Osteocyte (in vitro differentiated cells): ENCODE results near the gene FAIM2. TPM values are rescaled to one million over a fixed set of nuclear protein-coding genes. Genes with fewer than 3 reads are reported as not detected.

Source experiments
- DNase-seq: peaks from one replicate; pipeline ENCODE4 v3.0.0; 2021; ENCODE audit warnings: mixed read lengths; ENCODE audit not compliant: unreplicated experiment; ENCODE audit errors: extremely low spot score
- H3K27ac Mint-ChIP-seq: one replicate; pipeline ENCODE4 v1.8.0; 2021; ENCODE audit warnings: mild to moderate bottlenecking, mixed read lengths; ENCODE audit not compliant: unreplicated experiment
- H3K27me3 Mint-ChIP-seq: one replicate; pipeline ENCODE4 v1.8.0; 2021; ENCODE audit warnings: mixed read lengths; ENCODE audit not compliant: unreplicated experiment
- H3K36me3 Mint-ChIP-seq: one replicate; pipeline ENCODE4 v1.8.0; 2021; ENCODE audit warnings: mixed read lengths; ENCODE audit not compliant: unreplicated experiment
- H3K4me1 Mint-ChIP-seq: one replicate; pipeline ENCODE4 v1.8.0; 2021; ENCODE audit warnings: mixed read lengths; ENCODE audit not compliant: unreplicated experiment
- H3K4me3 Mint-ChIP-seq: one replicate; pipeline ENCODE4 v1.8.0; 2021; ENCODE audit warnings: mild to moderate bottlenecking, moderate library complexity, mixed read lengths; ENCODE audit not compliant: unreplicated experiment
- H3K9me3 Mint-ChIP-seq: one replicate; pipeline ENCODE4 v1.8.0; 2021; ENCODE audit warnings: mixed read lengths; ENCODE audit not compliant: unreplicated experiment
- CTCF ChIP-seq: fragments of 200-600 bp; sonication (generic); IDR thresholded peaks from 2 replicates; pipeline ENCODE4 v1.5.0; 2021; ENCODE audit warnings: antibody characterized with exemption, mild to moderate bottlenecking, moderate library complexity
- total RNA-seq: library from RNA; stranded (reverse); gene quantifications from 2 replicates; pipeline ENCODE4 v1.2.1, GENCODE V29; 2021

FAIM2 gene
- total RNA-seq, 1 donor from 2014 or later: 1.5 TPM

- H3K27me3 Mint-ChIP-seq: no peaks in the 10 kb centered on the region
- H3K27ac Mint-ChIP-seq: peak overlapping the region; percentile 16
- TF ChIP-seq CTCF: no peak
- DNase-seq: no peak
- no peaks in the 10 kb centered on the region for H3K9me3 Mint-ChIP-seq
- H3K4me3 Mint-ChIP-seq: no peak overlapping the region
- H3K4me1 Mint-ChIP-seq: peaks cover 13% of the 10 kb centered on the region
- H3K36me3 Mint-ChIP-seq: no peaks in the 10 kb centered on the region
Observed at GRCh38 chr12:49905718-49906314, 2.1 kb upstream of the FAIM2 start.

GRCh38 chr12:49904601-49905000 lies 901 bp upstream of the FAIM2 start:
- no peaks in the 10 kb centered on the region for H3K9me3 Mint-ChIP-seq
- H3K4me1 Mint-ChIP-seq: peaks cover 11% of the 10 kb centered on the region
- DNase-seq: no peak
- H3K36me3 Mint-ChIP-seq: no peaks in the 10 kb centered on the region
- peak overlapping the region; percentile 64 for H3K27ac Mint-ChIP-seq
- no peak for TF ChIP-seq CTCF
- H3K27me3 Mint-ChIP-seq: no peaks in the 10 kb centered on the region
- peak overlapping the region; percentile 77 for H3K4me3 Mint-ChIP-seq

GRCh38 chr12:49903351-49903699 lies 375 bp downstream of the FAIM2 start:
- H3K4me1 Mint-ChIP-seq: peaks cover 11% of the 10 kb centered on the region
- H3K36me3 Mint-ChIP-seq: no peaks in the 10 kb centered on the region
- DNase-seq: no peak
- H3K4me3 Mint-ChIP-seq: peak overlapping the region; percentile 60
- H3K27me3 Mint-ChIP-seq: peaks cover under 1% of the 10 kb centered on the region
- no peak overlapping the region for H3K27ac Mint-ChIP-seq
- no peaks in the 10 kb centered on the region for H3K9me3 Mint-ChIP-seq
- no peak for TF ChIP-seq CTCF

GRCh38 chr12:49902399-49903350 lies 1.0 kb downstream of the FAIM2 start:
- Mint-ChIP-seq H3K4me1 (peaks cover 11% of the 10 kb centered on the region), H3K36me3 (no peaks in the 10 kb centered on the region), H3K27ac (no peak overlapping the region), H3K9me3 (no peaks in the 10 kb centered on the region), H3K4me3 (peak overlapping the region; percentile 60), H3K27me3 (peaks cover 3% of the 10 kb centered on the region)
- no peak for TF ChIP-seq CTCF
- no peak for DNase-seq

GRCh38 chr12:49901986-49902385 lies 1.7 kb downstream of the FAIM2 start:
- no peaks in the 10 kb centered on the region for H3K9me3 Mint-ChIP-seq
- no peak for TF ChIP-seq CTCF
- no peaks in the 10 kb centered on the region for H3K36me3 Mint-ChIP-seq
- H3K27ac Mint-ChIP-seq: no peak overlapping the region
- no peak for DNase-seq
- H3K4me3 Mint-ChIP-seq: no peak overlapping the region
- H3K27me3 Mint-ChIP-seq: peaks cover 3% of the 10 kb centered on the region
- peaks cover 11% of the 10 kb centered on the region for H3K4me1 Mint-ChIP-seq
